Vagina (tissue), 2 donors: Measurements from ENCODE around the gene JPH3. TPM values are rescaled to one million over a fixed set of nuclear protein-coding genes. Genes with fewer than 3 reads are reported as not detected.

ENCODE experiments used
- DNase-seq, 2 donors: peaks; one replicate each; pipeline ENCODE4 v3.0.0-alpha.2; 2017; ENCODE audit errors: extremely low spot score in 2 of 2
- H3K27ac ChIP-seq: fragments of 200-600 bp; sonication (generic); one replicate; pipeline ENCODE4 v1.5.1; 2019
- H3K27me3 ChIP-seq: fragments of 200-600 bp; sonication (generic); one replicate; pipeline ENCODE4 v1.5.1; 2019
- H3K36me3 ChIP-seq, 2 donors: fragments of 200-600 bp; sonication (generic); one replicate each; pipeline ENCODE4 v1.5.1; 2017 to 2019
- H3K4me1 ChIP-seq: fragments of 200-600 bp; sonication (generic); one replicate; pipeline ENCODE4 v1.5.1; 2019
- H3K4me3 ChIP-seq, 2 donors: fragments of 200-600 bp; sonication (generic); 1 replicate in 1 of 2; 2 replicates in 1 of 2; pipeline ENCODE4 v1.5.1; 2016 to 2019
- H3K9me3 ChIP-seq: fragments of 200-600 bp; sonication (generic); one replicate; pipeline ENCODE4 v1.5.1; 2019
- CTCF ChIP-seq, 3 experiments: fragments of 450-650 bp in 2 of 3; fragments of 200-600 bp in 1 of 3; sonication (generic) in 1 of 3; IDR thresholded peaks; one replicate each; pipeline ENCODE4 v1.5.1; 2017 to 2019; ENCODE audit warnings: antibody characterized with exemption in 3 of 3, mild to moderate bottlenecking in 2 of 3, moderate library complexity in 2 of 3
- POLR2A ChIP-seq, 2 donors: fragments of 450-650 bp; IDR thresholded peaks; one replicate each; pipeline ENCODE4 v1.6.1; 2017; ENCODE audit warnings: antibody characterized with exemption in 2 of 2, mild to moderate bottlenecking in 2 of 2, moderate library complexity in 2 of 2
- POLR2AphosphoS5 ChIP-seq, 2 donors: sonication (generic); formaldehyde crosslinking; IDR thresholded peaks; one replicate each; pipeline ENCODE4 v1.9.0; 2017; ENCODE audit warnings: antibody characterized with exemption in 2 of 2, mild to moderate bottlenecking in 2 of 2, low read depth in 1 of 2; ENCODE audit not compliant: insufficient read depth in 1 of 2
- intact Hi-C: fragments of 100-400 bp; cut with DNase I; formaldehyde crosslinking; loops from one replicate; pipeline ENCODE4 v1.15.1; 2023
- total RNA-seq: library from RNA; depleted of rRNA; stranded (reverse); fragments of >200 nt; gene quantifications from one replicate; pipeline ENCODE4 v1.2.3, GENCODE V29; 2016

Gene JPH3
- total RNA-seq, 1 donor from 2014 or later, result 2.0 TPM

GRCh38 chr16:87638736-87639135 is 36.4 kb downstream of the JPH3 start:
- intact Hi-C loops, result loop anchor here (10.0 kb wide), 1 partner anchor 224 kb away; no protein-coding TSS in a partner anchor

GRCh38 chr16:87641721-87642120 is 39.4 kb downstream of the JPH3 start:
- Histone ChIP-seq H3K27me3 (no peaks in the 10 kb centered on the region), H3K27ac (no peak overlapping the region), H3K4me1 (peaks cover under 1% of the 10 kb centered on the region), H3K9me3 (no peaks in the 10 kb centered on the region), H3K4me3 (no peak overlapping the region), H3K36me3 (no peaks in the 10 kb centered on the region)
- DNase-seq, result no peak
- intact Hi-C loops, result no loop called here
- no peak for TF ChIP-seq CTCF (IDR thresholded peaks at IDR 0.05)
- no peak for TF ChIP-seq POLR2A (IDR thresholded peaks at IDR 0.05)
- TF ChIP-seq POLR2AphosphoS5 (IDR thresholded peaks at IDR 0.05; ENCODE audit: insufficient read depth in 1 of 2, low read depth in 1 of 2), result no peak

More at GRCh38 chr16:87638736-87639135, 36.4 kb downstream of the JPH3 start:
- TF ChIP-seq CTCF (IDR thresholded peaks at IDR 0.05) (no peak), POLR2AphosphoS5 (IDR thresholded peaks at IDR 0.05; ENCODE audit: insufficient read depth in 1 of 2, low read depth in 1 of 2) (no peak)
- H3K4me3 ChIP-seq, result no peak overlapping the region
- peaks cover 16% of the 10 kb centered on the region for H3K4me1 ChIP-seq
- H3K9me3 ChIP-seq, result no peaks in the 10 kb centered on the region
- H3K27me3 ChIP-seq, result no peaks in the 10 kb centered on the region
- H3K36me3 ChIP-seq, result no peaks in the 10 kb centered on the region
- H3K27ac ChIP-seq, result no peak overlapping the region
- DNase-seq, result no peak

GRCh38 chr16:87642491-87642890 is 40.2 kb downstream of the JPH3 start:
- H3K36me3 ChIP-seq, result no peaks in the 10 kb centered on the region
- no peak for TF ChIP-seq POLR2A (IDR thresholded peaks at IDR 0.05)
- no peak for TF ChIP-seq CTCF (IDR thresholded peaks at IDR 0.05)
- no peak for TF ChIP-seq POLR2AphosphoS5 (IDR thresholded peaks at IDR 0.05; ENCODE audit: insufficient read depth in 1 of 2, low read depth in 1 of 2)

GRCh38 chr16:87644186-87644585 is 41.9 kb downstream of the JPH3 start:
- Histone ChIP-seq H3K9me3 (no peaks in the 10 kb centered on the region), H3K4me1 (no peaks in the 10 kb centered on the region), H3K27ac (no peak overlapping the region), H3K4me3 (no peak overlapping the region), H3K36me3 (no peaks in the 10 kb centered on the region), H3K27me3 (no peaks in the 10 kb centered on the region)
- TF ChIP-seq POLR2A (IDR thresholded peaks at IDR 0.05), result no peak
- TF ChIP-seq POLR2AphosphoS5 (IDR thresholded peaks at IDR 0.05; ENCODE audit: insufficient read depth in 1 of 2, low read depth in 1 of 2), result no peak
- TF ChIP-seq CTCF (IDR thresholded peaks at IDR 0.05), result no peak
- intact Hi-C loops, result no loop called here
- DNase-seq, result no peak

More at GRCh38 chr16:87642491-87642890, 40.2 kb downstream of the JPH3 start:
- intact Hi-C loops, result no loop called here
- Histone ChIP-seq H3K4me3 (no peak overlapping the region), H3K27me3 (no peaks in the 10 kb centered on the region), H3K27ac (no peak overlapping the region), H3K4me1 (no peaks in the 10 kb centered on the region), H3K9me3 (no peaks in the 10 kb centered on the region)
- DNase-seq, result no peak

- Histone ChIP-seq H3K27me3 (no peaks in the 10 kb centered on the region), H3K4me1 (no peaks in the 10 kb centered on the region), H3K36me3 (no peaks in the 10 kb centered on the region), H3K4me3 (no peak overlapping the region), H3K9me3 (no peaks in the 10 kb centered on the region), H3K27ac (no peak overlapping the region)
- TF ChIP-seq POLR2AphosphoS5 (IDR thresholded peaks at IDR 0.05; ENCODE audit: insufficient read depth in 1 of 2, low read depth in 1 of 2), result no peak
- no peak for TF ChIP-seq CTCF (IDR thresholded peaks at IDR 0.05)
- no peak for TF ChIP-seq POLR2A (IDR thresholded peaks at IDR 0.05)
- intact Hi-C loops, result no loop called here
- DNase-seq, result no peak
Measured at GRCh38 chr16:87644596-87644995, 42.3 kb downstream of the JPH3 start.
